Suprapubic skin (tissue), 4 donors: ENCODE results near the gene MANBA.

Experiments
- CTCF ChIP-seq, 2 donors: fragments of 200-600 bp in 1 of 2; fragments of 450-650 bp in 1 of 2; sonication (generic) in 1 of 2; IDR thresholded peaks; one replicate each; pipeline ENCODE4 v1.5.1; 2016 to 2019; ENCODE audit warnings: antibody characterized with exemption in 2 of 2, mild to moderate bottlenecking in 1 of 2, moderate library complexity in 1 of 2
- POLR2A ChIP-seq, 2 donors: fragments of 450-650 bp; IDR thresholded peaks; one replicate each; pipeline ENCODE4 v1.6.1; 2017; ENCODE audit warnings: antibody characterized with exemption in 2 of 2, mild to moderate bottlenecking in 2 of 2, moderate library complexity in 2 of 2
- POLR2AphosphoS5 ChIP-seq, 3 donors: sonication (generic); formaldehyde crosslinking; IDR thresholded peaks; one replicate each; pipeline ENCODE4 v1.6.1; 2017; ENCODE audit warnings: antibody characterized with exemption in 3 of 3

- TF ChIP-seq POLR2A (IDR thresholded peaks at IDR 0.05) (no peak), POLR2AphosphoS5 (IDR thresholded peaks at IDR 0.05) (no peak), CTCF (IDR thresholded peaks at IDR 0.05) (no peak)
Measured at GRCh38 chr4:102759831-102760644, 730 bp downstream of the MANBA start.
